ENCODE measurements around the gene MEGF10. TPM values are rescaled to one million over a fixed set of nuclear protein-coding genes. Genes with fewer than 3 reads are reported as not detected.
A peak's percentile ranks its signal among the peaks of the same experiment; 100 is the strongest.
"Not testable (repeated sequence)": the region's sequence is repeated elsewhere in the genome, so short reads cannot be mapped to it uniquely, and the experiment has no call there.

MEGF10 gene
- total RNA-seq (under 1 TPM in 1 of 2 experiments, not detected in 1; 0.22 TPM), polyA plus RNA-seq (not detected), total RNA-seq (0 to 0.09 (median 0) reads per million in 6 experiments)

DNA sequence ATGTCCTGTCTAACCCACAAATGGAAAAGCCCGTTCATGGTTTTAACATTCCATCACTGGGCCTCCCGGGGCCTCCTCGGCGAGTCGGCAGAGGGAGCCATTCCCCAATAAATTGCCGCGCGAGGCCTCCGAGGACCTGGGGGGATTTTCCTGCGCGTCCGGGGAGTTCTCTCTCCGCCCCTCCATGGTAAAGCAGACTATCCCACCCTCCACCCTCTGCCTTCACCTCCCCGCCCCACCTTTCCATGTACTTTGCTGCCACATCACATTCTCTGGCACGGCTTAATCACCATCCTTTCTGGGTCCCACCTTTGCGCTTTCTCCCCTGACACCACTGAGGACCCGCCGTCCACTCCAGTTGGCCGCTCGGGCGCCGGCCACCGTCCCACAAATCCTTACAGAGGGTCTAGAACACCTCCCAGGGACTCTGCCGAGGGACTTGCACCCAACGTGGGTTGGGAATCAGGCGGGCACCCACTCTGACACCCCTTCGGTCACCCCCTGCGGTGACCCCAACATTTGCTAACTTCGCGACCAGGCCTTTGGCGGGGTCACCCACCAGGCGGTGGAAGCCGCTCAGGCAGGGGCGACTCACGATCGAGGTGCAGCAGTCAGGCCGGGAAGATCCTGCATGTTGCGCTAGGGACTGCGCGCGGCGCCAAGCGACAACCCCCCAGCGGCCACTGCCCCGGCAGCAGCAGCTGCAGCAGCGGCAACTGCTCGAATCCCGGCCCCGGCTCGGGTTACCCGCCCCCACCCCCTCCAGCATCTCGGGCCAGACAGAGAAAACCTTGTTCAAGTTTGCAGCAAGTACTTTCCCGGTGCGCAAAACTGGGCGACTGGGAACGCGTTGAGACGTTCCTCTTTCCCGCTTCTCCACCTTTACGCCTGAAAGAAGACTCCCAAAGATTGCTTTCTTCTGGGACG is at the start of gene MEGF10:
Gene MEGF10 (plus strand): TSS at position 778 of the 927 bp plus-strand sequence. CDS start 40,513 bp downstream, outside the sequence.
- peaks cover 46 to 98% (median 57%) of the 10 kb centered on the region in 5 donors for H3K27me3 Mint-ChIP-seq
- peaks cover 0 to 14% (median 6%) of the 10 kb centered on the region in 9 donors for H3K9me3 Mint-ChIP-seq
- DNase-seq: peak in 1 of 10 donors; percentile 12
- peak within 1 kb of the TSS in 9 of 10 donors; percentile 11 to 79 (median 49) for H3K4me3 Mint-ChIP-seq
- peaks cover 9 to 17% (median 15%) of the 10 kb centered on the region in 4 donors for H3K4me1 Mint-ChIP-seq
- peak; percentile 39 to 57 for ATAC-seq
- H3K36me3 Mint-ChIP-seq: peaks cover 0 to 10% (median 3%) of the 10 kb centered on the region in 3 donors
- POLR2A ChIA-PET: no interaction called here
- H3K27ac Mint-ChIP-seq: no peak within 1 kb of the TSS

- ATAC-seq: no peak
- H3K4me3 Mint-ChIP-seq: no peak overlapping the region
- DNase-seq: no peak
- H3K9me3 Mint-ChIP-seq: peaks cover 1 to 28% (median 16%) of the 10 kb centered on the region in 9 donors
- H3K4me1 Mint-ChIP-seq: peaks cover 0 to 2% (median 0%) of the 10 kb centered on the region in 4 donors
- no peak overlapping the region for H3K27ac Mint-ChIP-seq
- H3K36me3 Mint-ChIP-seq: peaks cover 2 to 15% (median 10%) of the 10 kb centered on the region in 3 donors
- POLR2A ChIA-PET: no interaction called here
- H3K27me3 Mint-ChIP-seq: peaks cover 9 to 38% (median 13%) of the 10 kb centered on the region in 5 donors
Measured at GRCh38 chr5:127243011-127243410, 47.6 kb upstream of the MEGF10 start.

DNA sequence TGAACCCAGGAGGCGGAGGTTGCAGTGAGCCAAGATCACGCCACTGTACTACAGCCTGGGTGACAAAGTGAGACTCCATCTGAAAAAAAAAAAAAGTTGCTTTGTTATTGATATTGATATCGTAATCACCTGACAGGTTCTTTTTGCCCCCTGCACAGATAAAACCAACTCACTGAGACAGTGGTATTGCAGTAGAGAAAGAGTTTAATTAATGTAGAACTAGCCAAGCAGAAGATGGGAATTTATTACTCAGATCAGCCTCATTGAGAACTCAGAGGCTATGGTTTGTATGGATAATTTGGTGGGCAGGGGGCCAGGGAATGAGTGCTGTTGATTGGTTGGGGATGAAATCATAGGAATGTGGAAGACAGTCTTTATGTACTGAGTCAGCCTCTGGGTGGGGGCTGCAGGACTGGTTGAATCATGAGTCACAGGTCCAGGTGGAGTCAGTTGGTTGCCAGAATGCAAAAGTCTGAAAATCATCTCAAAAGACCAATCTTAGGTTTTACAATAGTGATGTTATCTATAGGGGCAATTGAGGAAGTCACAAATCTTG is 35.8 kb upstream of the MEGF10 start:
- POLR2A ChIA-PET: no interaction called here
- H3K4me1 Mint-ChIP-seq: no peaks in the 10 kb centered on the region
- no peak for DNase-seq
- peaks cover 0 to 39% (median 24%) of the 10 kb centered on the region in 9 donors for H3K9me3 Mint-ChIP-seq
- peaks cover 0 to 26% (median 3%) of the 10 kb centered on the region in 3 donors for H3K36me3 Mint-ChIP-seq
- H3K4me3 Mint-ChIP-seq: no peak overlapping the region
- no peak for ATAC-seq
- no peak overlapping the region for H3K27ac Mint-ChIP-seq
- peaks cover 1 to 10% (median 4%) of the 10 kb centered on the region in 5 donors for H3K27me3 Mint-ChIP-seq

- DNase-seq (no peak), ATAC-seq (no peak)
- H3K9me3 Mint-ChIP-seq: peaks cover 0 to 39% (median 24%) of the 10 kb centered on the region in 9 donors
- peaks cover 3 to 10% (median 7%) of the 10 kb centered on the region in 5 donors for H3K27me3 Mint-ChIP-seq
- H3K36me3 Mint-ChIP-seq: peaks cover 0 to 26% (median 3%) of the 10 kb centered on the region in 3 donors
- no peak overlapping the region for H3K4me3 Mint-ChIP-seq
- POLR2A ChIA-PET: no interaction called here
- H3K4me1 Mint-ChIP-seq: no peaks in the 10 kb centered on the region
- no peak overlapping the region for H3K27ac Mint-ChIP-seq
Measured at GRCh38 chr5:127256886-127257597, 33.6 kb upstream of the MEGF10 start.

DNA sequence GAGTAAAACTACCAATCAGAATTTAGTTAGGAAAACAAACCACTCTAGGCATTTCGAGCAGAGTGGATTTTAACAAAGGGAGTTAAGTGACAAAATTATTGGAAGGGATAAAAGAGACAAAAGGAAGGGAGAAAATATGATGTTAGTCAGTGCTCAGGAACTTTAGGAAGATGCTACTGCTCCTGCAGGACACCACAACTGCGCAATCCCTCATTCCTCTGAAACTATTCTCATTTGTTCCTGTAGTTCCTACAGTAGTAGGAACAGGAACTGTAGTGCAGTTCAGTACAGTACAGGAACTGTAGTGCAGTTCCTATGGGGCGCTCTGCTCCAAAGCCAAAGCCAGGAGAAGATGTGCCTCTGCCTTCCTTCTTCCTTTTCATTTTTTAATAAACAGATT is 29.9 kb upstream of the MEGF10 start:
- Mint-ChIP-seq H3K27me3 (peaks cover 3 to 14% (median 4%) of the 10 kb centered on the region in 5 donors), H3K4me1 (no peaks in the 10 kb centered on the region), H3K36me3 (peaks cover 0 to 10% (median 0%) of the 10 kb centered on the region in 3 donors), H3K9me3 (peaks cover 0 to 13% (median 6%) of the 10 kb centered on the region in 9 donors), H3K27ac (no peak overlapping the region), H3K4me3 (no peak overlapping the region)
- no peak for DNase-seq
- no peak for ATAC-seq
- POLR2A ChIA-PET: no interaction called here

- Mint-ChIP-seq H3K27me3 (peaks cover 2 to 20% (median 10%) of the 10 kb centered on the region in 5 donors), H3K9me3 (peaks cover 0 to 11% (median 2%) of the 10 kb centered on the region in 9 donors)
- H3K4me1 Mint-ChIP-seq, ATAC-seq, H3K27ac Mint-ChIP-seq, POLR2A ChIA-PET, H3K36me3 Mint-ChIP-seq, DNase-seq, H3K4me3 Mint-ChIP-seq: not testable (repeated sequence)
Measured at GRCh38 chr5:127265473-127265872, 25.1 kb upstream of the MEGF10 start.

DNA sequence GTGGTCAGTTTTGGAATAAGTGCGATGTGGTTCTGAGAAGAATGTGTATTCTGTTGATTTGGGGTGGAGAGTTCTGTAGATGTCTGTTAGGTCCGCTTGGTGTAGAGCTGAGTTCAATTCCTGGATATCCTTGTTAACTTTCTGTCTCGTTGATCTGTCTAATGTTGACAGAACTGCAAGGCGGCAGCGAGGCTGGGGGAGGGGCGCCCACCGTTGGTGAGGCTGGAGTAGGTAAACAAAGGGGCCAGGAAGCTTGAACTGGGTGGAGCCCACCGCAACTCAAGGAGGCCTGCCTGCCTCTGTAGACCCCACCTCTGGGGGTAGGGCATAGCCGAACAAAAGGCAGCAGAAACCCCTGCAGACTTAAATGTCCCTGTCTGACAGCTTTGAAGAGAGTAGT is 22.3 kb upstream of the MEGF10 start:
- H3K27ac Mint-ChIP-seq: peak overlapping the region in 4 of 10 donors; percentile 21 to 76 (median 64)
- peak in 1 of 10 donors; percentile 7 for DNase-seq
- peaks cover 8 to 20% (median 18%) of the 10 kb centered on the region in 5 donors for H3K27me3 Mint-ChIP-seq
- peaks cover 0 to 34% (median 9%) of the 10 kb centered on the region in 9 donors for H3K9me3 Mint-ChIP-seq
- peaks cover 0 to 12% (median 0%) of the 10 kb centered on the region in 3 donors for H3K36me3 Mint-ChIP-seq
- peak overlapping the region in 6 of 10 donors; percentile 22 to 36 (median 28) for H3K4me3 Mint-ChIP-seq
- ATAC-seq, H3K4me1 Mint-ChIP-seq, POLR2A ChIA-PET: not testable (repeated sequence)

DNA sequence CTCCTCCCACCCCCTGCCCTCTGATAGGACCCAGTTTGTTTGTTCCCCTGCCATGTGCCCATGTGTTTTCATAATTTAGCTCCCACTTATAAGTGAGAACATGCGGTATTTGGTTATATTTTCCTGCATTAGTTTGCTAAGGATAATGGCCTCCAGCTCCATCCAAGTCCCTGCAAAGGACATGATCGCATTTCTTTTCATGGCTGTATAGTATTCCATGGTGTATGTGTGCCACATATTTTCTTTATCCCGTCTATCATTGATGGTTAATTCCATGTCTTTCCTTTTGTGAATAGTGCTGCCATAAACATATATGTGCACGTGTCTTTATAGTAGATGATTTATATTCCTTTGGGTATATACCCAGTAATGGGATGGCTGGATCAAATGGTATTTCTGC is 19.9 kb upstream of the MEGF10 start:
- ATAC-seq, H3K27ac Mint-ChIP-seq, H3K4me3 Mint-ChIP-seq, DNase-seq, POLR2A ChIA-PET, H3K4me1 Mint-ChIP-seq: not testable (repeated sequence)
- Mint-ChIP-seq H3K27me3 (peaks cover 9 to 22% (median 19%) of the 10 kb centered on the region in 5 donors), H3K9me3 (peaks cover 0 to 34% (median 9%) of the 10 kb centered on the region in 9 donors), H3K36me3 (peaks cover 0 to 12% (median 0%) of the 10 kb centered on the region in 3 donors)

GRCh38 chr5:127275641-127276193 is 14.9 kb upstream of the MEGF10 start:
- peaks cover 0 to 6% (median 0%) of the 10 kb centered on the region in 3 donors for H3K36me3 Mint-ChIP-seq
- no peaks in the 10 kb centered on the region for H3K4me1 Mint-ChIP-seq
- peaks cover 0 to 20% (median 6%) of the 10 kb centered on the region in 9 donors for H3K9me3 Mint-ChIP-seq
- no peak overlapping the region for H3K4me3 Mint-ChIP-seq
- POLR2A ChIA-PET: no interaction called here
- peaks cover 0 to 14% (median 8%) of the 10 kb centered on the region in 5 donors for H3K27me3 Mint-ChIP-seq
- no peak overlapping the region for H3K27ac Mint-ChIP-seq
- no peak for ATAC-seq
- DNase-seq: no peak

- H3K4me3 Mint-ChIP-seq: no peak overlapping the region
- DNase-seq (no peak), ATAC-seq (no peak)
- H3K27ac Mint-ChIP-seq: no peak overlapping the region
- H3K4me1 Mint-ChIP-seq: no peaks in the 10 kb centered on the region
- POLR2A ChIA-PET: no interaction called here
- no peaks in the 10 kb centered on the region for H3K36me3 Mint-ChIP-seq
- peaks cover 1 to 18% (median 9%) of the 10 kb centered on the region in 5 donors for H3K27me3 Mint-ChIP-seq
- no peaks in the 10 kb centered on the region for H3K9me3 Mint-ChIP-seq
Measured at GRCh38 chr5:127280491-127281220, 9.9 kb upstream of the MEGF10 start.

GRCh38 chr5:127281609-127282008 is 9.0 kb upstream of the MEGF10 start:
- Mint-ChIP-seq H3K4me3 (no peak overlapping the region), H3K36me3 (no peaks in the 10 kb centered on the region), H3K9me3 (no peaks in the 10 kb centered on the region), H3K27me3 (peaks cover 6 to 27% (median 13%) of the 10 kb centered on the region in 5 donors), H3K27ac (no peak overlapping the region), H3K4me1 (no peaks in the 10 kb centered on the region)
- ATAC-seq (no peak), DNase-seq (no peak)
- POLR2A ChIA-PET: no interaction called here
